Naive thymus-derived CD8-positive, alpha-beta T cell (primary cell): ENCODE data around the gene MITF. TPM values are rescaled to one million over a fixed set of nuclear protein-coding genes. Genes with fewer than 3 reads are reported as not detected.

Experiments used
- ATAC-seq, 2 donors: fragments of 150-1000 bp; cut with Tn5 transposase in 1 of 2; sonication (Bioruptor Pico), chemical (Tn5 transposase) in 1 of 2; 1 replicate in 1 of 2; 2 replicates in 1 of 2; pipeline ENCODE4 v1.10.0; 2021; ENCODE audit warnings: mild to moderate bottlenecking in 2 of 2, moderate library complexity in 2 of 2
- POLR2A ChIA-PET: fragments of 350-600 bp; sonication (Branson Sonifier 250); formaldehyde crosslinking; loops from one replicate; lab custom pipeline; 2021; ENCODE audit warnings: antibody characterized with exemption; lab: Charles Lee
- DNase-seq, 10 donors: peaks; one replicate each; pipeline versions ENCODE4 v3.0.0 to v3.0.0-alpha.2; 2020 to 2022
- H3K27ac Mint-ChIP-seq, 10 donors: one replicate each; pipeline ENCODE4 v1.8.0; 2020 to 2022; ENCODE audit warnings: mild to moderate bottlenecking in 10 of 10, mixed read lengths in 10 of 10, moderate library complexity in 4 of 10, inconsistent platforms in 1 of 10
- H3K27me3 Mint-ChIP-seq, 5 donors: one replicate each; pipeline ENCODE4 v1.8.0; 2021 to 2022; ENCODE audit warnings: mixed read lengths in 5 of 5
- H3K36me3 Mint-ChIP-seq, 3 donors: one replicate each; pipeline ENCODE4 v1.8.0; 2020 to 2022; ENCODE audit warnings: mixed read lengths in 3 of 3, mild to moderate bottlenecking in 2 of 3, inconsistent platforms in 1 of 3
- H3K4me1 Mint-ChIP-seq, 4 donors: one replicate each; pipeline ENCODE4 v1.8.0; 2021 to 2022; ENCODE audit warnings: mixed read lengths in 4 of 4
- H3K4me3 Mint-ChIP-seq, 10 donors: one replicate each; pipeline ENCODE4 v1.8.0; 2020 to 2022; ENCODE audit warnings: mild to moderate bottlenecking in 10 of 10, mixed read lengths in 10 of 10, moderate library complexity in 6 of 10, inconsistent platforms in 1 of 10
- H3K9me3 Mint-ChIP-seq, 9 donors: one replicate each; pipeline ENCODE4 v1.8.0; 2020 to 2022; ENCODE audit warnings: mixed read lengths in 9 of 9, mild to moderate bottlenecking in 3 of 9, inconsistent platforms in 1 of 9, moderate library complexity in 1 of 9
- polyA plus RNA-seq, 3 donors: library from polyadenylated mRNA; unstranded; fragments of 300-500 nt; fragmentation: Illumina TruSeq; gene quantifications; one replicate each; pipeline ENCODE4 v1.2.3, GENCODE V29; 2021
- total RNA-seq, 8 experiments: library from RNA in 2 of 8; stranded (reverse) in 2 of 8; gene quantifications; one replicate each; pipeline ENCODE4 v1.2.3 and lab custom pipeline; 2021 to 2026

MITF gene
- total and polyA plus RNA-seq, 5 experiments from 2014 or later, result 0.23 to 0.33 TPM; not detected in 3

GRCh38 chr3:69749461-69749860 is 10.2 kb downstream of the MITF start:
- Mint-ChIP-seq H3K9me3 (peaks cover 0 to 19% (median 0%) of the 10 kb centered on the region in 9 donors), H3K4me1 (peaks cover 0 to 15% (median 9%) of the 10 kb centered on the region in 4 donors), H3K4me3 (no peak overlapping the region), H3K27ac (no peak overlapping the region), H3K36me3 (peaks cover 0 to 7% (median 5%) of the 10 kb centered on the region in 3 donors), H3K27me3 (peaks cover 0 to 1% (median 0%) of the 10 kb centered on the region in 5 donors)
- DNase-seq, result no peak
- no peak for ATAC-seq
- POLR2A ChIA-PET, result no interaction called here

- peaks cover 0 to 7% (median 5%) of the 10 kb centered on the region in 3 donors for H3K36me3 Mint-ChIP-seq
- DNase-seq (no peak), ATAC-seq (no peak)
- no peaks in the 10 kb centered on the region for H3K27me3 Mint-ChIP-seq
- peaks cover 0 to 19% (median 0%) of the 10 kb centered on the region in 9 donors for H3K9me3 Mint-ChIP-seq
- no peak overlapping the region for H3K4me3 Mint-ChIP-seq
- H3K27ac Mint-ChIP-seq, result no peak overlapping the region
- POLR2A ChIA-PET, result no interaction called here
- peaks cover 0 to 14% (median 8%) of the 10 kb centered on the region in 4 donors for H3K4me1 Mint-ChIP-seq
These were observed 11.3 kb downstream of the MITF start for GRCh38 chr3:69750549-69750948.

- Mint-ChIP-seq H3K36me3 (peaks cover 0 to 7% (median 5%) of the 10 kb centered on the region in 3 donors), H3K27ac (no peak overlapping the region), H3K4me1 (peaks cover 0 to 13% (median 8%) of the 10 kb centered on the region in 4 donors), H3K27me3 (no peaks in the 10 kb centered on the region), H3K4me3 (no peak overlapping the region), H3K9me3 (peaks cover 0 to 19% (median 0%) of the 10 kb centered on the region in 9 donors)
- DNase-seq (no peak), ATAC-seq (no peak)
- POLR2A ChIA-PET, result no interaction called here
These were observed 11.8 kb downstream of the MITF start for GRCh38 chr3:69751074-69751476.

DNA sequence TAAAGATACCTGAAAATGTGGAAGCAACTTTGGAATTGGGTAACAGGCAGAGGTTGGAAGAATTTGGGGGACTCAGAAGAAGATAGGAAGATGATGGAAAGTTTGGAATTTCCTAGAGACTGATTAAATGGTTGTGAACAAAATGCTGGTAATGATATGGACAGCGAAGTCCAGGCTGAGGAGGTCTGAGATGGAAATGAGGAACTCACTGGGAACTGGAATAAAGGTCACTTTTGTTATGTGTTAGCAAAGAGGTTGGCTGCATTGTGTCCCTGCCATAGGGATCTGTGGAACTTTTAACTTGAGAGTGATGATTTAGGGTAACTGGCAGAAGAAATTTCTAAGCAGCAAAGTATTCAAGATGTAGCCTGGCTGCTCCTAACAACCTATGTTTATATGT is 13.0 kb downstream of the MITF start:
- DNase-seq, result no peak
- Mint-ChIP-seq H3K36me3 (peaks cover 0 to 7% (median 5%) of the 10 kb centered on the region in 3 donors), H3K4me3 (no peak overlapping the region), H3K27me3 (no peaks in the 10 kb centered on the region), H3K9me3 (peaks cover 0 to 19% (median 0%) of the 10 kb centered on the region in 9 donors), H3K27ac (no peak overlapping the region), H3K4me1 (peaks cover 0 to 13% (median 8%) of the 10 kb centered on the region in 4 donors)
- POLR2A ChIA-PET, result no interaction called here
- no peak for ATAC-seq

DNA sequence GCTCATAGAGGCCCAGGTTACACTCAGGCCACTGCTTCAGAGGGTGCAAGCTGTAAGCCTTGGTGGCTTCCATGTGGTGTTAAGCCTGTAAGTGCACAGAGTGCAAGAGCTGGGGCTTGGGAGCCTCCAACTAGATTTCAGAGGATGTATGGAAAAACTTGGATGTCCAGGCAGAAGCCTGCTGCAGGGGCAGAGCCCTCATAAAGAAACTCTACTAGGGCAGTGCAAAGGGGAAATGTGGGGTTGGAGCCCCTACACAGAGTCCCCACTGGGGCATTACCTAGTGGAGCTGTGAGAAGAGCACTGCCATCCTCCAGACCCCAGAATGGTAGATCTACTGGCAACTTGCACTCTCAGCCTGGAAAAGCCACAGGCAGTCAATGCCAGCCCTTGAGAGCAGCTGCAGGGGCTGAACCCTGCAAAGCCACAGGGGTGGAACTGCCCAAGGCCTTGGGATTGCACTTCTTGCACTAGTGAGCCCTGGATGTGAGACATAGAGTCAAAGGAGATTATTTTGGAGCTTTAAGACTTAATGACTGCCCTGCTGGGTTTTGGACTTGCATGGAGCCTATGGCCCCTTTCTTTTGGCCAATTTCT is 14.0 kb downstream of the MITF start:
- Mint-ChIP-seq H3K27ac (no peak overlapping the region), H3K4me3 (no peak overlapping the region), H3K36me3 (peaks cover 0 to 7% (median 5%) of the 10 kb centered on the region in 3 donors), H3K9me3 (peaks cover 0 to 19% (median 0%) of the 10 kb centered on the region in 9 donors), H3K4me1 (peaks cover 0 to 5% (median 3%) of the 10 kb centered on the region in 4 donors), H3K27me3 (no peaks in the 10 kb centered on the region)
- POLR2A ChIA-PET, result no interaction called here
- no peak for ATAC-seq
- DNase-seq, result no peak

- ATAC-seq (no peak), DNase-seq (no peak)
- H3K36me3 Mint-ChIP-seq, result peaks cover 0 to 7% (median 5%) of the 10 kb centered on the region in 3 donors
- POLR2A ChIA-PET, result no interaction called here
- H3K9me3 Mint-ChIP-seq, result peaks cover 0 to 19% (median 0%) of the 10 kb centered on the region in 9 donors
- no peak overlapping the region for H3K4me3 Mint-ChIP-seq
- H3K27ac Mint-ChIP-seq, result no peak overlapping the region
- H3K27me3 Mint-ChIP-seq, result peaks cover 0 to 2% (median 0%) of the 10 kb centered on the region in 5 donors
- peaks cover 0 to 1% (median 0%) of the 10 kb centered on the region in 4 donors for H3K4me1 Mint-ChIP-seq
These were observed 16.5 kb downstream of the MITF start for GRCh38 chr3:69755795-69756194.

DNA sequence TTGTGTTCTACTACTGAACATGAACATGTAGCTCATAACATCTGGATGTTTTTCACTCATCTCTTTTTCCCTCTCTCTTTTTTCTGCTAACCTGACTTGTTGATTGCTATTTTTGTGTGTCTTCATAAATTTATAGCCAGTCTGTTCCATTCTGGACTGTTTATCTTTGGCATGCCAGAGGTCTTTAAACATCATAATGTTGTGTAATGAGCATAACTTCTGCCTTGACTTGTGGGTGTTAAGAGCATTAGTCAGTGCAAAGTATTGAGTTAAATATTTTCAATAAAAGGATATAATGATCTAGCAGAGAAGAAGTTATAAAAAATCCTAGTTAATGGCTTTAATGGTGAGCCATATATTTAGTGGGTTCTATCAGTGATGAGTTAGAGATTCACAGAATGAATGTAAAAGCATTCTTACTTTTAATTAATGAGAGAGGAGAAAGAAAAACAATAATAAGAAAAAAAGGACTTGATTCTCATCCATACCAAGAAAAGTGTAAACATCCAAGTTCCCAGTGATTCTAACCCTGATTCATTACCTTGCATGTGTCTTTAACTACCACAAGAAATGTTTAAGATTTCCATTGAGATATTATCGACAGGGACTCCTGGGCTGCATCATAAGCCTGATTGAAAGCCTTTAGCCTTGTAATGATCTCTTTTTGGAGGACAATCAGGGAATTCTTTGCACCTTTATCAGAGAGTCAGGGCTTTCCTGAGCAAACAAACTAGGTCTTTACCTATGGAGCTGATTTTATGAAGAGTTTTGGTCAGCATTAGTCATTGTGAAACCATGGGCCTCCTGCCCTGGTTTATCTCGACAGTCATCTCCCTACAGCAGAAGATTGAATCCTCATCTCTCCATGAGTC is 22.9 kb downstream of the MITF start:
- Mint-ChIP-seq H3K27ac (no peak overlapping the region), H3K4me1 (peaks cover 0 to 4% (median 0%) of the 10 kb centered on the region in 4 donors), H3K4me3 (no peak overlapping the region), H3K9me3 (no peaks in the 10 kb centered on the region), H3K27me3 (peaks cover 0 to 4% (median 0%) of the 10 kb centered on the region in 5 donors), H3K36me3 (no peaks in the 10 kb centered on the region)
- DNase-seq (no peak), ATAC-seq (no peak)
- POLR2A ChIA-PET, result no interaction called here

DNA sequence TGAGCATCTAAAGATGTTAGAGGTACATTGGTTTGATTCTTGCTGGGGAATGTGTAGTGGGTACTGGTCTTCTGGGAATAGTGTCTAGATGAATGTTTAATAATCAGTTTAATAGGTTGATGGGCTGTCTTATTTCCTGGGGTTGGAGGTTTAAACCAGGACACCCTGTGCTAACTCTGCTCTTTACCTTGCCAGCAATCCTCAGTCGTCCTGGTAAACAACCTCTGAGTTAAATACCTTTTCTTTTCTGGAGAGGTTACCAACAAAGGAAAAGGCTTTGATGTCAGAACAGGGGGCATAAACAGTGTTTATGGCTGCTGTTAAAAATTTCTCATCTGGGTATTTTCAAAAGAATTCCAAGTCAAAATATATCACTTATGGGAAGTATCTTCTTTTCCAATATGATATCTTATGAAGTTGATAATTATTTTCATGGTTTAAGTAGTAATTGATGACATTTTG is 23.5 kb downstream of the MITF start:
- Mint-ChIP-seq H3K4me1 (peaks cover 0 to 4% (median 0%) of the 10 kb centered on the region in 4 donors), H3K36me3 (no peaks in the 10 kb centered on the region), H3K27ac (no peak overlapping the region), H3K4me3 (no peak overlapping the region), H3K27me3 (peaks cover 0 to 4% (median 2%) of the 10 kb centered on the region in 5 donors), H3K9me3 (no peaks in the 10 kb centered on the region)
- DNase-seq (no peak), ATAC-seq (no peak)
- POLR2A ChIA-PET, result no interaction called here

DNA sequence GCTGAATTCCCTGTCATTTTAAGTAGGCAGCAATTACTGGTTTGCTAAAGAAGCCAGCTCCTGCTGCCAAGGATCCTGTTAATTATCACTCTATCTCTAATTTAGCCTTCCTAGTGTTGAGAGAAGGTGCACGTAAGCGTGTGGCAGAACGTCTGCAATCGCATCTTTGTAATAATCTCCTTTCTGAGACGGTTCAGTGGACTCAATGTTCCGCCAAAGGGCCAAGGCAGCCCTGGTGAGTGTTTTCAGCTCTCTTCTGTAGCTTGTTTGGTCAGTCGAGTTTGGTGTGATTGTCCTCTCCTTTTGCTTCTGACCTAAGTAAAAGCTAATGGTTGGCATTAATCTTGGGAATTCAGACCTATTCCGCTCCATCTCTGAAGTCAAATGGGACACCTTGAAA is 24.2 kb downstream of the MITF start:
- Mint-ChIP-seq H3K4me3 (no peak overlapping the region), H3K27me3 (peaks cover 0 to 4% (median 2%) of the 10 kb centered on the region in 5 donors), H3K9me3 (no peaks in the 10 kb centered on the region), H3K36me3 (no peaks in the 10 kb centered on the region), H3K27ac (no peak overlapping the region), H3K4me1 (peaks cover 0 to 4% (median 0%) of the 10 kb centered on the region in 4 donors)
- POLR2A ChIA-PET, result interaction anchor here (0.6 kb wide), 1 partner anchor 134 kb away, joined by 3 read pairs; no protein-coding TSS in a partner anchor
- no peak for ATAC-seq
- DNase-seq, result no peak

DNA sequence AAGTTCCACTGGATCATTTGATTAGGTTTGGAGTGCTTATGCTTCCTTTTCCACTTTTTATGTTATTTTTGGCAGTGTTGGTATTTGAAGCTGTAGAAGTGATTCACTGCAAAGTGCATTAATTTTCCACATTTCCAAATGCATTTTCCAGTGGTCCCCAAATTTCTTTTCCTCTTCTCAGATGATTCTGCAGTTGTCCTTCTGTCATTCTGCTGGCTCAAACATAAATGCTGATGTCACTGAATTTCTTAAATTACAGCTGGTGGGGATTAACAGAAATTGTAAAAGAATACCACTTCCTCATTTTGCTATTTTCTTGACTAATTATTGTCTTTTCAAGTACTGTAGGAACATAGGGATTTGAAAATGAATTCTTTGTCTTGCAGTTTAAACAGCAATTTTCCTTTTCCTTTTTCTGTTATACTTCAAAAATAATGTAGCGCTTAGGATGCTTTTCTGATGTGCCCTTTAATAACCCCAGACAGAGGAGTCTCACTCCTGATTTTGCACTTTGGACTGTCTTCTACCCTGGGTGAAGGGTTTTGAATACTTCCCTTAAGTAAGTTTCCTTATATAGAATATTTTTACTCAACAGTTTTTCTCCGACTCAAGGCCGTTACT is 25.0 kb downstream of the MITF start:
- Mint-ChIP-seq H3K4me1 (peaks cover 0 to 4% (median 0%) of the 10 kb centered on the region in 4 donors), H3K4me3 (no peak overlapping the region), H3K27ac (no peak overlapping the region), H3K9me3 (no peaks in the 10 kb centered on the region), H3K36me3 (no peaks in the 10 kb centered on the region), H3K27me3 (peaks cover 0 to 3% (median 2%) of the 10 kb centered on the region in 5 donors)
- no peak for ATAC-seq
- DNase-seq, result no peak
- POLR2A ChIA-PET, result interaction anchor here (0.6 kb wide), 1 partner anchor 135 kb away, joined by 3 read pairs; no protein-coding TSS in a partner anchor

DNA sequence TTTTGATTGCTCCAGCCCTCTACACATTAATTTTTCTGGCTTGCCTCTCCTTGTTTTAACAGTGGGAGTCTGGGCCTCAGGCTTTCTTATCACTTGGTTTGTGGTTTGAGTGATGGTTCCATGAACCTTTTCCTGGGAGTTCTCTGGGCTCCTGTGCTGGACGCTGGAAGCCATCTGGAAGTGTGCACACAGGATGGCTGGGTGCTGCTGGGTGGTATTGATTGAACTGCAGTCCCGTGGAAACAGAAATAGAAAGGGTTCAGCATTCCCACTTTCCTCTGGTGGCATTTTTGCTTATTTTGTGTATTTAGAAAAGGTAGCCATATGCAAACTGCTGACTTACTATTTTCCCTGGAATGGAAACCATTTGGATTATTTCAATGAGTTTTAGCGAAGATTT is 25.6 kb downstream of the MITF start:
- ATAC-seq (no peak), DNase-seq (no peak)
- no peaks in the 10 kb centered on the region for H3K36me3 Mint-ChIP-seq
- no peak overlapping the region for H3K4me3 Mint-ChIP-seq
- POLR2A ChIA-PET, result no interaction called here
- peaks cover 0 to 3% (median 2%) of the 10 kb centered on the region in 5 donors for H3K27me3 Mint-ChIP-seq
- no peak overlapping the region for H3K27ac Mint-ChIP-seq
- no peaks in the 10 kb centered on the region for H3K9me3 Mint-ChIP-seq
- peaks cover 0 to 4% (median 0%) of the 10 kb centered on the region in 4 donors for H3K4me1 Mint-ChIP-seq

DNA sequence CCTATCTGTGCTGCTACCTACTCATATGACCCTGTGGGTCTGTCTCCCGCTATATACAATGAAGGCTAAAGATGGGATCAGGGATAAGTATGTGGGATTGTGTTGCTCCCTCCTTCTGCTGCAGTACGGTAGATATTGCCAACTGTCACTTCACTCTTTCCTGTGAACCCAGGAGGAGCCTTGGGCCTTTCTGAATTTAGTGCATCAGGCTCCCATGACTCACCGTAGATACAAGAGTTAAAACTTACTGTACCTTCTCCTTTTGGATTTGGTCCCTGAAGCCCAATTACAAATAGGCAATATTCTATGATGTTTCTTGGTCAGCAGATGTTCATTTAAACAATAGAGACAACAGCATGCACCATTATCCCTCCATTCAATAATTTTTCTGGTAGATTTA is 27.4 kb downstream of the MITF start:
- POLR2A ChIA-PET, result no interaction called here
- DNase-seq (no peak), ATAC-seq (no peak)
- Mint-ChIP-seq H3K9me3 (no peaks in the 10 kb centered on the region), H3K4me1 (peaks cover 0 to 4% (median 0%) of the 10 kb centered on the region in 4 donors), H3K27me3 (peaks cover 0 to 3% (median 2%) of the 10 kb centered on the region in 5 donors), H3K4me3 (no peak overlapping the region), H3K36me3 (no peaks in the 10 kb centered on the region), H3K27ac (no peak overlapping the region)
